Upper lobe of right lung (tissue), 1 donor: ENCODE results near the gene SCG3. TPM values are rescaled to one million over a fixed set of nuclear protein-coding genes. Genes with fewer than 3 reads are reported as not detected.
A peak's percentile ranks its signal among the peaks of the same experiment; 100 is the strongest.
"Not testable (repeated sequence)": the region's sequence is repeated elsewhere in the genome, so short reads cannot be mapped to it uniquely, and the experiment has no call there.

Experiments used
- ATAC-seq: fragments of 200-7000 bp; cut with Tn5 transposase; one replicate; pipeline ENCODE4 v1.9.1; 2020; ENCODE audit warnings: mild to moderate bottlenecking, moderate library complexity
- DNase-seq: peaks from one replicate; pipeline ENCODE4 v3.0.0-alpha.2; 2020
- H3K27ac ChIP-seq: fragments of 200-600 bp; one replicate; pipeline ENCODE4 v1.8.0; 2022
- H3K27me3 ChIP-seq: fragments of 200-600 bp; one replicate; pipeline ENCODE4 v1.8.0; 2022; ENCODE audit warnings: mild to moderate bottlenecking
- H3K36me3 ChIP-seq: fragments of 200-600 bp; one replicate; pipeline ENCODE4 v1.8.0; 2022
- H3K4me1 ChIP-seq: fragments of 200-600 bp; one replicate; pipeline ENCODE4 v1.8.0; 2022
- H3K4me3 ChIP-seq: fragments of 200-600 bp; one replicate; pipeline ENCODE4 v1.8.0; 2022; ENCODE audit warnings: mild to moderate bottlenecking
- H3K9me3 ChIP-seq: fragments of 200-600 bp; one replicate; pipeline ENCODE4 v1.8.0; 2022
- intact Hi-C: fragments of 100-400 bp; cut with DNase I; formaldehyde crosslinking; loops from one replicate; pipeline ENCODE4 v1.11.0; 2022
- total RNA-seq: library from RNA; stranded (reverse); fragmentation: NEBNext Ultra II Directional; extraction: Animal tissue kit (Norgen Biotek cat#: 25700); gene quantifications from one replicate; pipeline ENCODE4 v1.2.1, GENCODE V29; 2021
- TF ChIP-seq, protein P1 (sequence below): fragments of 200-600 bp; IDR thresholded peaks from one replicate; pipeline ENCODE4 v1.8.0; 2022; ENCODE audit warnings: antibody characterized with exemption
- donor health status: DM: no; HTN: yes; CAD: no; lungs with severe emphysema.

Gene SCG3
- total RNA-seq, 1 donor from 2014 or later: 0.17 TPM

DNA sequence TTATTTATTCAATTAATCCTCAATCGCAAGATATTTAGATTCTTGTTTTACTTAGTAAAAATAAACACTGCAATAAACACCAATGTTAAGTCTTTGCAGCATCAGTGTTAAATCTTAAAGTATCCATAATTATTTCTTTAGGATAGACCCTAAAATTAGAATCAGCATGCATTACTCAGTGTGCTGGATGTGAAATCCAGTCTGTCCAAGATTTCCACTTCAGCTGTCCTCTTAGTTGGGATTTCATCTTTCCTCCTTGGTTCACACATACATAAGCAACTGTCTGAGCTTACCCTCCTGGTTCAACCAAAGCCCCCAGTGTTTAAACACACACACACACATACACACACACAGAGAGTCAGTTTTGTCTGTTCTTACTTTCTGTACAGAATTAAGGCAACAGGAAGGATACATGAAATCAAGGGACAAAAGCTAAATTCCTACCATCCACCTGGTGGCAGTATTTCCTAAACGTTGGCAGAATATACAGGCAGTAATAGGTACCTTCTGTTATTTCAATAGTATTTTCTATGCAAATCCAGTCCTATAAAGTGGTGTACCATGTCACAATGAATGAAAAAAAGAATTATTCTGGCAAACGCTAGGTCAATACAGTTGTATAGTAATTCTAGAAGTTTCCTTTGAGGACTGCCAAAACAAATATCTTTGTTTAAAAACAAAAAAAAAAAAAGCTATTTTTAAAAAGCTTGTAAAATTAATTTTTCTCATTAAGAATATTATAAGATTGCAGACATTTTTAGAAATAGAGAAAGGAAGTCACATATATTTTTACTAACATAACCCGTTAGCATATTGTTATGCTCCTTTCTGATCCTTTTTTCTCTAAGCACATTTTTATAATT lies 31.4 kb upstream of the SCG3 start:
- H3K4me1 ChIP-seq: no peaks in the 10 kb centered on the region
- no peaks in the 10 kb centered on the region for H3K36me3 ChIP-seq
- no peak for DNase-seq
- TF ChIP-seq, protein P1, sequence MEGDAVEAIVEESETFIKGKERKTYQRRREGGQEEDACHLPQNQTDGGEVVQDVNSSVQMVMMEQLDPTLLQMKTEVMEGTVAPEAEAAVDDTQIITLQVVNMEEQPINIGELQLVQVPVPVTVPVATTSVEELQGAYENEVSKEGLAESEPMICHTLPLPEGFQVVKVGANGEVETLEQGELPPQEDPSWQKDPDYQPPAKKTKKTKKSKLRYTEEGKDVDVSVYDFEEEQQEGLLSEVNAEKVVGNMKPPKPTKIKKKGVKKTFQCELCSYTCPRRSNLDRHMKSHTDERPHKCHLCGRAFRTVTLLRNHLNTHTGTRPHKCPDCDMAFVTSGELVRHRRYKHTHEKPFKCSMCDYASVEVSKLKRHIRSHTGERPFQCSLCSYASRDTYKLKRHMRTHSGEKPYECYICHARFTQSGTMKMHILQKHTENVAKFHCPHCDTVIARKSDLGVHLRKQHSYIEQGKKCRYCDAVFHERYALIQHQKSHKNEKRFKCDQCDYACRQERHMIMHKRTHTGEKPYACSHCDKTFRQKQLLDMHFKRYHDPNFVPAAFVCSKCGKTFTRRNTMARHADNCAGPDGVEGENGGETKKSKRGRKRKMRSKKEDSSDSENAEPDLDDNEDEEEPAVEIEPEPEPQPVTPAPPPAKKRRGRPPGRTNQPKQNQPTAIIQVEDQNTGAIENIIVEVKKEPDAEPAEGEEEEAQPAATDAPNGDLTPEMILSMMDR: peak; percentile 81
- no peaks in the 10 kb centered on the region for H3K27me3 ChIP-seq
- intact Hi-C loops: loop anchor here (5.0 kb wide), 1 partner anchor 127 kb away; no protein-coding TSS in a partner anchor
- no peaks in the 10 kb centered on the region for H3K9me3 ChIP-seq
- ATAC-seq: peak; percentile 93
- no peak overlapping the region for H3K27ac ChIP-seq
- H3K4me3 ChIP-seq: no peak overlapping the region

DNA sequence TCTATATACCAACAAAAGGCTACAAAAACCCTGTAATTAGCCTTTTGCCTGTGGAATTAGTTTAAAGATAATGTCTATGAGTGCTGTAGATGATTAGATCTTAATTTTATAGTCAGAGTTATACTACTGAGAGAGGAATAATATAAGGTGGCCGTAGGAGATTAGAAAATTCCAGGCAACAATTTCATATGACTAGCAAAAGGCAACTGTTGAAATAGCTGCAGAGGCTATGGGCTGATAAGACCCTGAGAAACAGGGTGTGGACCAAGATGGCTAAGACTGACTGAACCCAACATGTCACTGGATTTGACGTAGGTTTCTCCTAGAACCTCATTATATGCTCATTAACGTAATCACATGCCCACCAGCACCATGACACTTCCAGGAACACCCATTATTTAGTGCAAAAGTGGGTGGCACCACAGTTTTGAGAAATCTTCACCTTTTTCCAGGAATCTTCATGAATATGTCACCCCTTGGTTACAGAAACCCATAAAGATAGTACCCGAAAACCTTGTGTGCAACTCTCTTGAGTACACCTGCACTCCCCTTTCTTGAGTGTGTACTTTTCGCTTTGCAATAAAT lies 29.1 kb upstream of the SCG3 start:
- Histone ChIP-seq H3K4me3 (no peak overlapping the region), H3K27me3 (no peaks in the 10 kb centered on the region), H3K27ac (no peak overlapping the region), H3K4me1 (no peaks in the 10 kb centered on the region), H3K9me3 (no peaks in the 10 kb centered on the region), H3K36me3 (no peaks in the 10 kb centered on the region)
- ATAC-seq (no peak), DNase-seq (no peak)
- intact Hi-C loops: loop anchor here (5.0 kb wide), 1 partner anchor 125 kb away; no protein-coding TSS in a partner anchor
- TF ChIP-seq, protein P1: no peak

DNA sequence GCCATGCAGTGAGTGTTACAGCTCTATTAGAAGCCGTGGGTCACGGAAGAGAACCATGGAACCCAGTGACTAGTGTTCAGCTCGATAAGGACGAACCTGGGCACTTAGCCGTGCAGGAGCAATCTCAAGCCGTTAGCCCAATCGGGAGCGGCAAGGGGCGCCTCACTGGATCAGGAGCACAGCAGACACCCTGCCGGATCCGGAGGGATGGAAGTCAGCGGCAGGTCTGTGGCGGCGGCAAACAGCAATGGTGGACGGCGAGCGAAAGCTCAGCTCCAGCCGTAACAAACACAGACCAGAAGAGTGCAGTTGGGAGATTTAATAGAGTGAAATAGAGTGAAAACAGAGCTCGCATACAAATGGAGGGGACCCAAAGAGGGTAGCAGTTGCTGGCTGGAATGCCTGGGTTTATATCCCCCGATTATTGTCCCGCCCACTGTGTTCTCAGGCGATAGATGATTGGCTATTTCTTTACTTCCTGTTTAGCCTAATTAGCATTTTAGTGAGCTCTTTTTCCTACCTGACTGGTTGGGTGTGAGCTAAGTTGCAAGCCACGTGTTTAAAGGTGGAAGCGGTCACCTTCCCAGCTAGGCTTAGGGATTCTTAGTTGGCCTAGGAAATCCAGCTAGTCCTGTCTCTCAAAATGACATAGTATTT lies 25.8 kb upstream of the SCG3 start:
- H3K27ac ChIP-seq, H3K4me1 ChIP-seq, H3K9me3 ChIP-seq, H3K4me3 ChIP-seq, H3K27me3 ChIP-seq, DNase-seq, intact Hi-C loops, H3K36me3 ChIP-seq, ATAC-seq: not testable (repeated sequence)

DNA sequence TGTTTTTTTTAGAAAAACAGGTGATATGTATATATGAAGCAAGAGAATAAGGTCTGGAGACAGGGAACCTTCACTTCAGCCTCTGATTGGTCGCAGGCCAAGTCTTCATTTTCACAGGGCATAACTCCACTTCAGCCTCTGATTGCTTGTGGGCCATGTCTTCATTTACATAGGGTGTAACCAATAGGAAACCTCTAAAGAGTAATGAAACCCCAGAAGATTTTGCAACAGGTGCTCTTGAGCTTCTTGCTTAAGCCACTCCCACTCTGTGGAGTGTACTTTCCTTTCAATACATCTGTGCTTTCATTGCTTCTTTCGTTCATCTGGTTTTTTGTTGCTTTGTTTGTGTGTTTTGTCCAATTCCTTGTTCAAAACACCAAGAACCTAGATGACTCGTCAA lies 22.6 kb upstream of the SCG3 start:
- Histone ChIP-seq H3K27ac (no peak overlapping the region), H3K36me3 (no peaks in the 10 kb centered on the region)
- ATAC-seq: peak; percentile 75

DNA sequence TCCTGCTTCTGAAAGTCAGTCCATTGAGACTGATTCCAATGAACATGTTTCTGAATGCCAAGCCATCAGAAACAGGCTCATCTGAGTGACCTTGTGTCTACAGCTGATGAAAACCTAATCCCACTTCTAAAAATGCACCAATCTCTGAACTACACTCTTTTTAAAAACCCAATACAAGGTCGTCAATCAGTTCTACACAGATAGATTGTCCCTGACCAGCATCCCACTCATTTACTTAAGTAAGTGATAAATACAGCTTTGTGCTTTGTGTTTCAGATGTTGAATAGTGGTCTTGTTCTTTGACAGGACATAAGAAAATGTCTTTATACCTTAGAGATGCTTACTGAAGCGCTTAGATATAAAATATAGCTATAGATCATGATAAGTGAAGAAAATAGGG lies 20.2 kb upstream of the SCG3 start:
- no peaks in the 10 kb centered on the region for H3K9me3 ChIP-seq
- no peak overlapping the region for H3K27ac ChIP-seq
- no peaks in the 10 kb centered on the region for H3K27me3 ChIP-seq
- DNase-seq (no peak), ATAC-seq (no peak)
- no peaks in the 10 kb centered on the region for H3K4me1 ChIP-seq
- TF ChIP-seq, protein P1: no peak
- H3K36me3 ChIP-seq: no peaks in the 10 kb centered on the region
- intact Hi-C loops: no loop called here
- no peak overlapping the region for H3K4me3 ChIP-seq

More for the DNA sequence above, 22.6 kb upstream of the SCG3 start:
- TF ChIP-seq, protein P1: no peak
- no peaks in the 10 kb centered on the region for H3K4me1 ChIP-seq
- H3K4me3 ChIP-seq: no peak overlapping the region
- DNase-seq: no peak
- intact Hi-C loops: no loop called here
- H3K9me3 ChIP-seq: no peaks in the 10 kb centered on the region
- no peaks in the 10 kb centered on the region for H3K27me3 ChIP-seq

DNA sequence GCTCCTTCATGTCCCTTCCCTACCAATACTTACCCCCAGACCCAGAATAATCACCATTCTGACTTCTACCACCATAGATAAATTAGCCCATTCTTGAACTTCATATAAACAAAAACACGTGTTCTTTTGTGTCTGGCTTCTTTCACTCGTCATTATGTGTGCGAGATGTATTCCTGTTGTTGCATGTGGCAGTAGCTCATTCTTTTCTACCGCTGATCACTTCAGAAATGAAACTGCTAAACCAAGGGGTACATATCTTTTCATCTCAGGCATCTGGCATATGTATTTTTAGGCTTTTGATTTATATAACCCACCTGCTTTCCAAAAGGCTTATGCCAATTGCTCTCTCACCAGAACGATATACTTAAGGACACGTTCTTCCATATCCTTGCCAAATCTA lies 13.8 kb upstream of the SCG3 start:
- H3K4me1 ChIP-seq: no peaks in the 10 kb centered on the region
- no peak for DNase-seq
- intact Hi-C loops: no loop called here
- TF ChIP-seq, protein P1: no peak
- H3K27ac ChIP-seq: no peak overlapping the region
- no peak overlapping the region for H3K4me3 ChIP-seq
- no peaks in the 10 kb centered on the region for H3K27me3 ChIP-seq
- no peaks in the 10 kb centered on the region for H3K36me3 ChIP-seq
- no peak for ATAC-seq
- no peaks in the 10 kb centered on the region for H3K9me3 ChIP-seq
